ENCODE data around the gene CLTC. TPM values are rescaled to one million over a fixed set of nuclear protein-coding genes. Genes with fewer than 3 reads are reported as not detected.

Gene CLTC
- total and polyA plus RNA-seq, 2 of the 8 experiments (the other 6 are each of a cell fraction or from before 2014, with no cell fraction given): 175 to 283 TPM

- TF ChIP-seq SIRT6 (IDR thresholded peaks at IDR 0.05; ENCODE audit: low read length): no peak
- no peak for TF ChIP-seq RXRA (IDR thresholded peaks at IDR 0.05; ENCODE audit: insufficient read depth, low read depth, low read length)
- TF ChIP-seq EZH2 (IDR thresholded peaks at IDR 0.05; ENCODE audit: low read depth, low read length, severe bottlenecking): no peak
- TF ChIP-seq SRF (IDR thresholded peaks at IDR 0.05; ENCODE audit: low read depth, low read length): no peak
- TF ChIP-seq ASH2L (IDR thresholded peaks at IDR 0.05; ENCODE audit: low read length): no peak
- TF ChIP-seq TAF1 (IDR thresholded peaks at IDR 0.05; ENCODE audit: low read depth, low read length): no peak
- TF ChIP-seq CBX5 (IDR thresholded peaks at IDR 0.05; ENCODE audit: low read depth, low read length): no peak
- TF ChIP-seq CHD2 (IDR thresholded peaks at IDR 0.05; ENCODE audit: low read length): no peak
Observed at GRCh38 chr17:59637611-59638310, 18.1 kb downstream of the CLTC start (continued).

All from H1 (cell line).